ENCODE data around the gene DAZAP2.

DNA sequence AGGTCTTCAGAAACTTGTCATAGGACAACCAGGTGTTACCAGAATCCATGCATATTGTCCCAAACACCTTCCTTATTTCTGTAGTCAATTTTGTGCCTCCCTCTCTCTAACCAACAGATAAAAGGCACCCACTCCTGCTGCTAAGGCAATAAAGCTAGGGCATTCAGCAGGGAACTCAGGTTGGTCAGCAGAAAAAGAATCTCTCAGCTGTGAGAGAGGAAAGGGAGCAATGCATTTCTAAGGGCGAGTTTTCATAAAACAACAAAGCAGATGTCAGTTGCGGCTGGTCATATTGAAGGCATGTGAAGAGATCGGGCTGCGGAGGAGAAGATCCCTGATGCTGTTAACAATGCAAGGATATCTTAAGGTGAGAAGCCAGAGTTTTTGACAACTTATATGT, 13.4 kb upstream of the DAZAP2 start:
- TF ChIP-seq EZH2phosphoT487 (IDR thresholded peaks at IDR 0.05) (no peak), EZH2 (IDR thresholded peaks at IDR 0.05) (no peak)
- TF ChIP-seq, protein P1, sequence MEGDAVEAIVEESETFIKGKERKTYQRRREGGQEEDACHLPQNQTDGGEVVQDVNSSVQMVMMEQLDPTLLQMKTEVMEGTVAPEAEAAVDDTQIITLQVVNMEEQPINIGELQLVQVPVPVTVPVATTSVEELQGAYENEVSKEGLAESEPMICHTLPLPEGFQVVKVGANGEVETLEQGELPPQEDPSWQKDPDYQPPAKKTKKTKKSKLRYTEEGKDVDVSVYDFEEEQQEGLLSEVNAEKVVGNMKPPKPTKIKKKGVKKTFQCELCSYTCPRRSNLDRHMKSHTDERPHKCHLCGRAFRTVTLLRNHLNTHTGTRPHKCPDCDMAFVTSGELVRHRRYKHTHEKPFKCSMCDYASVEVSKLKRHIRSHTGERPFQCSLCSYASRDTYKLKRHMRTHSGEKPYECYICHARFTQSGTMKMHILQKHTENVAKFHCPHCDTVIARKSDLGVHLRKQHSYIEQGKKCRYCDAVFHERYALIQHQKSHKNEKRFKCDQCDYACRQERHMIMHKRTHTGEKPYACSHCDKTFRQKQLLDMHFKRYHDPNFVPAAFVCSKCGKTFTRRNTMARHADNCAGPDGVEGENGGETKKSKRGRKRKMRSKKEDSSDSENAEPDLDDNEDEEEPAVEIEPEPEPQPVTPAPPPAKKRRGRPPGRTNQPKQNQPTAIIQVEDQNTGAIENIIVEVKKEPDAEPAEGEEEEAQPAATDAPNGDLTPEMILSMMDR (IDR thresholded peaks at IDR 0.05), result no peak

Data from neural progenitor cell (in vitro differentiated cells).